Stomach (tissue), 4 donors: ENCODE data around the gene NOTCH4.

Experiments used
- CTCF ChIP-seq, 7 experiments: fragments of 450-650 bp in 4 of 7; fragments of 200-600 bp in 3 of 7; sonication (generic) in 3 of 7; IDR thresholded peaks; one replicate each; pipeline ENCODE4 v1.5.1; 2016 to 2019; ENCODE audit warnings: antibody characterized with exemption in 7 of 7, control low read depth in 2 of 7, mild to moderate bottlenecking in 1 of 7
- EP300 ChIP-seq: sonication (generic); formaldehyde crosslinking; IDR thresholded peaks from one replicate; pipeline ENCODE4 v1.6.1; 2017; ENCODE audit warnings: antibody characterized with exemption
- POLR2A ChIP-seq, 4 donors: fragments of 450-650 bp; IDR thresholded peaks; one replicate each; pipeline ENCODE4 v1.6.1; 2016; ENCODE audit warnings: antibody characterized with exemption in 4 of 4, control low read depth in 2 of 4, mild to moderate bottlenecking in 1 of 4, moderate library complexity in 1 of 4
- POLR2AphosphoS5 ChIP-seq, 3 donors: sonication (generic); formaldehyde crosslinking; IDR thresholded peaks; one replicate each; pipeline ENCODE4 v1.6.1; 2016; ENCODE audit warnings: antibody characterized with exemption in 3 of 3

GRCh38 chr6:32195902-32196681 is 27.8 kb downstream of the NOTCH4 start:
- no peak for TF ChIP-seq CTCF (IDR thresholded peaks at IDR 0.05)
- peak in 2 of 4 donors; percentile 96 to 97 for TF ChIP-seq POLR2A (IDR thresholded peaks at IDR 0.05)
- peak; percentile 97 to 99 (median 99) for TF ChIP-seq POLR2AphosphoS5 (IDR thresholded peaks at IDR 0.05)
- TF ChIP-seq EP300 = peak; percentile 57
